HepG2 (cell line): ENCODE results near the gene CHP1. TPM values are rescaled to one million over a fixed set of nuclear protein-coding genes. Genes with fewer than 3 reads are reported as not detected.

Experiments
- ATAC-seq: fragments of 200-7000 bp; cut with Tn5 transposase; 3 replicates; pipeline ENCODE4 v1.9.1; 2020; ENCODE audit warnings: mild to moderate bottlenecking, moderate library complexity
- BruUV-seq: library from RNA; stranded (reverse); fragments of 400-500 nt; replicated peaks from 2 replicates; lab custom pipeline; 2021; lab: Mats Ljungman, UMichigan
- CTCF ChIA-PET: fragments of 300-600 bp; formaldehyde crosslinking; extraction: SDS; loops from one replicate; lab custom pipeline; 2021; ENCODE audit warnings: low total read pairs, inconsistent platforms, low intra/inter-chr PET ratio; lab: Yijun Ruan, JAX
- POLR2A ChIA-PET: fragments of 350-600 bp; sonication (Branson Sonifier 250); formaldehyde crosslinking; loops from one replicate; lab custom pipeline; 2020; ENCODE audit warnings: antibody characterized with exemption, inconsistent platforms; lab: Yijun Ruan, JAX
- DNase-seq: peaks from one replicate; pipeline ENCODE4 v3.0.0-alpha.2; 2015; ENCODE audit warnings: low spot score
- FAIRE-seq: peaks from 3 replicates; lab custom pipeline; 2011; peaks lifted over from hg19 to GRCh38; lab: Jason Lieb, UNC
- H2AFZ ChIP-seq: one replicate; pipeline ENCODE4 v1.6.1; 2011; ENCODE audit warnings: low read length, inconsistent platforms
- H3K27ac ChIP-seq: fragments of 300-600 bp; 3 replicates; pipeline ENCODE4 v1.8.0; 2011; ENCODE audit warnings: mixed run types, mild to moderate bottlenecking, mixed read lengths, low read length, inconsistent platforms; ENCODE audit not compliant: insufficient read depth; ENCODE audit errors: extremely low read length
- H3K27me3 ChIP-seq, 2 experiments: fragments of 200-600 bp in 1 of 2; 2 replicates in 1 of 2; 3 replicates in 1 of 2; pipeline versions ENCODE4 v1.6.0 to v1.8.0; 2011; ENCODE audit warnings: low read length in 2 of 2, mild to moderate bottlenecking in 2 of 2, moderate library complexity in 2 of 2, inconsistent platforms in 1 of 2; ENCODE audit not compliant: insufficient read depth in 2 of 2, control insufficient read depth in 1 of 2
- H3K36me3 ChIP-seq, 2 experiments: fragments of 200-600 bp in 1 of 2; replicated peaks in 1 of 2; 2 replicates in 1 of 2; 3 replicates in 1 of 2; pipeline versions ENCODE4 v1.5.1 to v1.8.0; 2011; ENCODE audit warnings: low read length in 2 of 2, inconsistent platforms in 1 of 2; ENCODE audit not compliant: insufficient read depth in 2 of 2, control insufficient read depth in 1 of 2
- H3K4me1 ChIP-seq: 2 replicates; pipeline ENCODE4 v1.5.1; 2012; ENCODE audit warnings: low read length, inconsistent platforms; ENCODE audit not compliant: insufficient read depth
- H3K4me2 ChIP-seq: 2 replicates; pipeline ENCODE4 v1.6.0; 2011; ENCODE audit warnings: low read depth, low read length, inconsistent platforms
- H3K4me3 ChIP-seq, 3 experiments: fragments of 200-600 bp in 1 of 3; sonication (generic), shearing (Covaris generic) in 1 of 3; replicated peaks in 1 of 3; 2 replicates each; pipeline ENCODE4 v1.5.1; 2011 to 2016; ENCODE audit warnings: low read length in 3 of 3, inconsistent platforms in 2 of 3, low read depth in 2 of 3, mild to moderate bottlenecking in 2 of 3, control low read depth in 1 of 3, mixed read lengths in 1 of 3; ENCODE audit not compliant: insufficient read depth in 1 of 3
- H3K79me2 ChIP-seq: one replicate; pipeline ENCODE4 v1.6.1; 2011; ENCODE audit warnings: low read length, inconsistent platforms; ENCODE audit not compliant: insufficient read depth
- H3K9ac ChIP-seq: 2 replicates; pipeline ENCODE4 v1.6.0; 2011; ENCODE audit warnings: mild to moderate bottlenecking, low read depth, low read length, inconsistent platforms; ENCODE audit not compliant: insufficient read depth
- H3K9me3 ChIP-seq: 2 replicates; pipeline ENCODE4 v1.5.1; 2012; ENCODE audit warnings: mild to moderate bottlenecking, low read length
- H4K20me1 ChIP-seq: 2 replicates; pipeline ENCODE4 v1.6.0; 2011; ENCODE audit warnings: inconsistent platforms, mild to moderate bottlenecking, low read length, moderate library complexity; ENCODE audit not compliant: insufficient read depth
- JUNB ChIP-seq: sonication (generic); formaldehyde crosslinking; IDR thresholded peaks from 2 replicates; pipeline ENCODE4 v1.8.0; 2022; ENCODE audit warnings: missing genetic modification reagents, mild to moderate bottlenecking, borderline replicate concordance
- MZF1 ChIP-seq: sonication (generic); formaldehyde crosslinking; IDR thresholded peaks from 2 replicates; pipeline ENCODE4 v1.8.1; 2023; ENCODE audit warnings: mild to moderate bottlenecking, missing genetic modification reagents, borderline replicate concordance
- NFE2L2 ChIP-seq: fragments of 150-350 bp; IDR thresholded peaks from 2 replicates; pipeline ENCODE4 v1.6.1; 2014; ENCODE audit warnings: low read length
- PRPF4 ChIP-seq: fragments of 200-400 bp; formaldehyde crosslinking; IDR thresholded peaks from 2 replicates; pipeline ENCODE4 v1.6.1; 2016; ENCODE audit warnings: low read length, low read depth; ENCODE audit not compliant: poor library complexity, severe bottlenecking
- ZBTB7B ChIP-seq: sonication (generic); formaldehyde crosslinking; IDR thresholded peaks from 2 replicates; pipeline ENCODE4 v1.4.0; 2020; ENCODE audit warnings: missing genetic modification reagents
- ZNF781 ChIP-seq: sonication (generic); formaldehyde crosslinking; IDR thresholded peaks from 2 replicates; pipeline ENCODE4 v1.5.1; 2020; ENCODE audit warnings: borderline replicate concordance, mild to moderate bottlenecking, missing genetic modification reagents; ENCODE audit errors: not compliant biosample characterization
- WGBS: methylation state at CpG from one replicate; pipeline ENCODE4 v1.1.6; 2017; ENCODE audit warnings: low lambda C conversion rate; 5-methylcytosine and 5-hydroxymethylcytosine counted together
- in situ Hi-C: cut with HindIII; loops from 2 replicates; pipeline ENCODE4 v1.10.0; 2017; ENCODE audit warnings: low pct_unique_long_range_greater_than_20kb; ENCODE audit not compliant: extremely low pct_ligation_motif_present
- intact Hi-C: fragments of 100-400 bp; cut with micrococcal nuclease; formaldehyde crosslinking; loops from one replicate; pipeline ENCODE4 v1.10.0; 2022; ENCODE audit not compliant: unreplicated experiment
- polyA plus RNA-seq, 8 experiments: library from polyadenylated mRNA; depleted of rRNA in 3 of 8; stranded (reverse) in 7 of 8; unstranded in 1 of 8; fragments of >200 nt; fragmentation: Illumina TruSeq in 4 of 8; extraction: Trizol in 4 of 8; gene quantifications; 2 replicates each; pipeline versions ENCODE4 v1.2.1 to v1.2.3, GENCODE V29; 2011 to 2016; ENCODE audit warnings: low read depth in 4 of 8, missing spikeins in 1 of 8, mixed read lengths in 1 of 8; ENCODE audit not compliant: insufficient read depth in 1 of 8
- total RNA-seq, 5 experiments: library from RNA; depleted of rRNA; stranded (reverse); fragments of >200 nt; fragmentation: Illumina TruSeq; extraction: Trizol; gene quantifications; 2 replicates each; pipeline ENCODE4 v1.2.3, GENCODE V29; 2016; ENCODE audit warnings: low read depth in 1 of 5
- TF ChIP-seq, protein P1 (sequence below): sonication (generic); formaldehyde crosslinking; IDR thresholded peaks from 2 replicates; pipeline ENCODE4 v1.8.0; 2022; ENCODE audit warnings: missing genetic modification reagents, mild to moderate bottlenecking, moderate library complexity, borderline replicate concordance
- TF ChIP-seq, protein P2 (sequence below): sonication (generic); formaldehyde crosslinking; IDR thresholded peaks from 2 replicates; pipeline ENCODE4 v1.5.0; 2020; ENCODE audit warnings: mild to moderate bottlenecking, missing genetic modification reagents, borderline replicate concordance
- TF ChIP-seq, protein P3 (sequence below): sonication (generic); formaldehyde crosslinking; IDR thresholded peaks from 2 replicates; pipeline ENCODE4 v1.4.0; 2020; ENCODE audit warnings: missing genetic modification reagents, borderline replicate concordance

CHP1 gene
- total and polyA plus RNA-seq, 2 of the 13 experiments (the other 11 are each of a cell fraction or from before 2014, with no cell fraction given), result 49.6 to 76.4 TPM

DNA sequence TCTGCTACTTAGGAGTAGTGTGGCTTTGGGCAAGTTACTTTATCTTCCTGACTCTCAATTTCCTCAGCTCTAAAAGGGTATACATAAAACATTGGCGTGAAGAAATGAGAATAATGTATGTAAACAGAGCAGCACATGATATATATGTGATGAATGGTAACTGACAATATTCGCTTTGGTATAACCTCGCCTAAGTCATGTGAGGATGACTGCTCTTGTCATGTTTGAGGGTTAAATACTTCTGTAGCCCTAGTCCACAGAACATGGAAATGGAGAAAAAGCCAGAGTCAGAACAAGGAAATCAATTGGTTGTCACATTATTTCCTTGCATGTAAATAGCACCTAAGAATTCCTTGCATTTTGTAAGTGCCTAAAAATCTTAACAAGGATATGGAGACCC lies 25.0 kb downstream of the CHP1 start (continued):
- TF ChIP-seq, protein P1, sequence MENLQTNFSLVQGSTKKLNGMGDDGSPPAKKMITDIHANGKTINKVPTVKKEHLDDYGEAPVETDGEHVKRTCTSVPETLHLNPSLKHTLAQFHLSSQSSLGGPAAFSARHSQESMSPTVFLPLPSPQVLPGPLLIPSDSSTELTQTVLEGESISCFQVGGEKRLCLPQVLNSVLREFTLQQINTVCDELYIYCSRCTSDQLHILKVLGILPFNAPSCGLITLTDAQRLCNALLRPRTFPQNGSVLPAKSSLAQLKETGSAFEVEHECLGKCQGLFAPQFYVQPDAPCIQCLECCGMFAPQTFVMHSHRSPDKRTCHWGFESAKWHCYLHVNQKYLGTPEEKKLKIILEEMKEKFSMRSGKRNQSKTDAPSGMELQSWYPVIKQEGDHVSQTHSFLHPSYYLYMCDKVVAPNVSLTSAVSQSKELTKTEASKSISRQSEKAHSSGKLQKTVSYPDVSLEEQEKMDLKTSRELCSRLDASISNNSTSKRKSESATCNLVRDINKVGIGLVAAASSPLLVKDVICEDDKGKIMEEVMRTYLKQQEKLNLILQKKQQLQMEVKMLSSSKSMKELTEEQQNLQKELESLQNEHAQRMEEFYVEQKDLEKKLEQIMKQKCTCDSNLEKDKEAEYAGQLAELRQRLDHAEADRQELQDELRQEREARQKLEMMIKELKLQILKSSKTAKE (CRISPR knock-in tag), result no peak

DNA sequence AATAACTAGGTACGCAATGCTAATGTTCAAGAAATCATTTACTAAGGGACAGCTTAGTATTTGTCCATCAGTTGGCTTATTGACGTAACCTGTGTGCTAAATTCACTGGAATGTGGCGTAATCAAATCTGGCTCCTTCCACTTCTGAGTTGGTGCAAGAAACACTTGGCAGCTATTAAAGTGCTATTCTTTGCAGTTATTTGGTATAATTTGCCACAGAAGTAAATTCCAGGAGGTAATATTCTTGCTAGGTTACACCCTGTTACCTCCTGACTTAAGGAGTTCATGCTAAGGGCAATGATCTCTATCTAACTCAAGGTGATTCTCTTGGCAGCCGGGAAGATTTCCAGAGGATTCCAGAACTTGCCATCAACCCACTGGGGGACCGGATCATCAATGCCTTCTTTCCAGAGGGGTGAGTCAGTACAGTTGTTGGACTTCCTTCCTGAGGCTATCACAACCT lies 25.5 kb downstream of the CHP1 start:
- peaks cover 65% of the 10 kb centered on the region for H3K4me1 ChIP-seq
- H3K9ac ChIP-seq, result no peak overlapping the region
- BruUV-seq, result no TSS peak
- ATAC-seq, result peak; percentile 56
- no peaks in the 10 kb centered on the region for H4K20me1 ChIP-seq
- H3K79me2 ChIP-seq, result no peaks in the 10 kb centered on the region
- H3K4me2 ChIP-seq, result peak overlapping the region; percentile 33
- peak; percentile 78 for DNase-seq
- H3K36me3 ChIP-seq, result peaks cover 0 to 6% of the 10 kb centered on the region in 2 experiments; a peak in 2 of 5 replicates
- H3K27me3 ChIP-seq, result no peaks in the 10 kb centered on the region
- FAIRE-seq, result peak; percentile 67
- WGBS, result 51% methylated on average over 5 of the region's 5 CpGs
- in situ Hi-C loops, result no loop called here
- CTCF ChIA-PET, result no interaction called here
- no peaks in the 10 kb centered on the region for H3K9me3 ChIP-seq
- POLR2A ChIA-PET, result interaction anchor here (0.8 to 1.1 kb wide), 3 partner anchors 15 to 27 kb away, joined by 3 to 7 read pairs (median 3); partner anchors contain the start of genes CHP1 and EXD1
- H3K27ac ChIP-seq, result peak overlapping the region; percentile 58
- H3K4me3 ChIP-seq, result no peak overlapping the region
- intact Hi-C loops, result no loop called here
- no peak overlapping the region for H2AFZ ChIP-seq
- TF ChIP-seq MZF1 (CRISPR knock-in tag) (no peak), PRPF4 (no peak), JUNB (CRISPR knock-in tag) (no peak), ZBTB7B (CRISPR knock-in tag) (no peak), ZNF781 (CRISPR knock-in tag) (no peak), NFE2L2 (no peak)
- TF ChIP-seq, protein P2, sequence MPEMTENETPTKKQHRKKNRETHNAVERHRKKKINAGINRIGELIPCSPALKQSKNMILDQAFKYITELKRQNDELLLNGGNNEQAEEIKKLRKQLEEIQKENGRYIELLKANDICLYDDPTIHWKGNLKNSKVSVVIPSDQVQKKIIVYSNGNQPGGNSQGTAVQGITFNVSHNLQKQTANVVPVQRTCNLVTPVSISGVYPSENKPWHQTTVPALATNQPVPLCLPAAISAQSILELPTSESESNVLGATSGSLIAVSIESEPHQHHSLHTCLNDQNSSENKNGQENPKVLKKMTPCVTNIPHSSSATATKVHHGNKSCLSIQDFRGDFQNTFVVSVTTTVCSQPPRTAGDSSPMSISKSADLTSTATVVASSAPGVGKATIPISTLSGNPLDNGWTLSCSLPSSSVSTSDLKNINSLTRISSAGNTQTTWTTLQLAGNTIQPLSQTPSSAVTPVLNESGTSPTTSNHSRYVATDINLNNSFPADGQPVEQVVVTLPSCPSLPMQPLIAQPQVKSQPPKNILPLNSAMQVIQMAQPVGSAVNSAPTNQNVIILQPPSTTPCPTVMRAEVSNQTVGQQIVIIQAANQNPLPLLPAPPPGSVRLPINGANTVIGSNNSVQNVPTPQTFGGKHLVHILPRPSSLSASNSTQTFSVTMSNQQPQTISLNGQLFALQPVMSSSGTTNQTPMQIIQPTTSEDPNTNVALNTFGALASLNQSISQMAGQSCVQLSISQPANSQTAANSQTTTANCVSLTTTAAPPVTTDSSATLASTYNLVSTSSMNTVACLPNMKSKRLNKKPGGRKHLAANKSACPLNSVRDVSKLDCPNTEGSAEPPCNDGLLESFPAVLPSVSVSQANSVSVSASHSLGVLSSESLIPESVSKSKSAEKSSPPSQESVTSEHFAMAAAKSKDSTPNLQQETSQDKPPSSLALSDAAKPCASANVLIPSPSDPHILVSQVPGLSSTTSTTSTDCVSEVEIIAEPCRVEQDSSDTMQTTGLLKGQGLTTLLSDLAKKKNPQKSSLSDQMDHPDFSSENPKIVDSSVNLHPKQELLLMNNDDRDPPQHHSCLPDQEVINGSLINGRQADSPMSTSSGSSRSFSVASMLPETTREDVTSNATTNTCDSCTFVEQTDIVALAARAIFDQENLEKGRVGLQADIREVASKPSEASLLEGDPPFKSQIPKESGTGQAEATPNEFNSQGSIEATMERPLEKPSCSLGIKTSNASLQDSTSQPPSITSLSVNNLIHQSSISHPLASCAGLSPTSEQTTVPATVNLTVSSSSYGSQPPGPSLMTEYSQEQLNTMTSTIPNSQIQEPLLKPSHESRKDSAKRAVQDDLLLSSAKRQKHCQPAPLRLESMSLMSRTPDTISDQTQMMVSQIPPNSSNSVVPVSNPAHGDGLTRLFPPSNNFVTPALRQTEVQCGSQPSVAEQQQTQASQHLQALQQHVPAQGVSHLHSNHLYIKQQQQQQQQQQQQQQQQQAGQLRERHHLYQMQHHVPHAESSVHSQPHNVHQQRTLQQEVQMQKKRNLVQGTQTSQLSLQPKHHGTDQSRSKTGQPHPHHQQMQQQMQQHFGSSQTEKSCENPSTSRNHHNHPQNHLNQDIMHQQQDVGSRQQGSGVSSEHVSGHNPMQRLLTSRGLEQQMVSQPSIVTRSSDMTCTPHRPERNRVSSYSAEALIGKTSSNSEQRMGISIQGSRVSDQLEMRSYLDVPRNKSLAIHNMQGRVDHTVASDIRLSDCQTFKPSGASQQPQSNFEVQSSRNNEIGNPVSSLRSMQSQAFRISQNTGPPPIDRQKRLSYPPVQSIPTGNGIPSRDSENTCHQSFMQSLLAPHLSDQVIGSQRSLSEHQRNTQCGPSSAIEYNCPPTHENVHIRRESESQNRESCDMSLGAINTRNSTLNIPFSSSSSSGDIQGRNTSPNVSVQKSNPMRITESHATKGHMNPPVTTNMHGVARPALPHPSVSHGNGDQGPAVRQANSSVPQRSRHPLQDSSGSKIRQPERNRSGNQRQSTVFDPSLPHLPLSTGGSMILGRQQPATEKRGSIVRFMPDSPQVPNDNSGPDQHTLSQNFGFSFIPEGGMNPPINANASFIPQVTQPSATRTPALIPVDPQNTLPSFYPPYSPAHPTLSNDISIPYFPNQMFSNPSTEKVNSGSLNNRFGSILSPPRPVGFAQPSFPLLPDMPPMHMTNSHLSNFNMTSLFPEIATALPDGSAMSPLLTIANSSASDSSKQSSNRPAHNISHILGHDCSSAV (CRISPR knock-in tag), result no peak
- TF ChIP-seq, protein P3, sequence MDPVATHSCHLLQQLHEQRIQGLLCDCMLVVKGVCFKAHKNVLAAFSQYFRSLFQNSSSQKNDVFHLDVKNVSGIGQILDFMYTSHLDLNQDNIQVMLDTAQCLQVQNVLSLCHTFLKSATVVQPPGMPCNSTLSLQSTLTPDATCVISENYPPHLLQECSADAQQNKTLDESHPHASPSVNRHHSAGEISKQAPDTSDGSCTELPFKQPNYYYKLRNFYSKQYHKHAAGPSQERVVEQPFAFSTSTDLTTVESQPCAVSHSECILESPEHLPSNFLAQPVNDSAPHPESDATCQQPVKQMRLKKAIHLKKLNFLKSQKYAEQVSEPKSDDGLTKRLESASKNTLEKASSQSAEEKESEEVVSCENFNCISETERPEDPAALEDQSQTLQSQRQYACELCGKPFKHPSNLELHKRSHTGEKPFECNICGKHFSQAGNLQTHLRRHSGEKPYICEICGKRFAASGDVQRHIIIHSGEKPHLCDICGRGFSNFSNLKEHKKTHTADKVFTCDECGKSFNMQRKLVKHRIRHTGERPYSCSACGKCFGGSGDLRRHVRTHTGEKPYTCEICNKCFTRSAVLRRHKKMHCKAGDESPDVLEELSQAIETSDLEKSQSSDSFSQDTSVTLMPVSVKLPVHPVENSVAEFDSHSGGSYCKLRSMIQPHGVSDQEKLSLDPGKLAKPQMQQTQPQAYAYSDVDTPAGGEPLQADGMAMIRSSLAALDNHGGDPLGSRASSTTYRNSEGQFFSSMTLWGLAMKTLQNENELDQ (CRISPR knock-in tag), result no peak
